Central memory CD8-positive, alpha-beta T cell (primary cell): ENCODE results near the gene EFNB2.

Experiments
- ATAC-seq: fragments of 150-1000 bp; cut with Tn5 transposase; replicated peaks from 2 replicates; pipeline ENCODE4 v1.10.0; 2022; ENCODE audit warnings: mild to moderate bottlenecking, moderate FRiP score, moderate number of reproducible peaks; ENCODE audit not compliant: poor library complexity, severe bottlenecking; ENCODE audit errors: extremely low read depth
- DNase-seq, 2 donors: peaks; one replicate each; pipeline ENCODE4 v3.0.0; 2021; ENCODE audit warnings: low spot score in 2 of 2
- H3K27ac Mint-ChIP-seq: one replicate; pipeline ENCODE4 v1.8.0; 2022; ENCODE audit warnings: low read depth, mild to moderate bottlenecking, moderate library complexity, mixed read lengths
- H3K27me3 Mint-ChIP-seq: one replicate; pipeline ENCODE4 v1.8.0; 2022; ENCODE audit warnings: mixed read lengths
- H3K36me3 Mint-ChIP-seq: one replicate; pipeline ENCODE4 v1.8.0; 2022; ENCODE audit warnings: mild to moderate bottlenecking, moderate library complexity, mixed read lengths; ENCODE audit not compliant: insufficient read depth
- H3K4me1 Mint-ChIP-seq: one replicate; pipeline ENCODE4 v1.8.0; 2022; ENCODE audit warnings: mixed read lengths
- H3K4me3 Mint-ChIP-seq: one replicate; pipeline ENCODE4 v1.8.0; 2022; ENCODE audit warnings: mild to moderate bottlenecking, moderate library complexity, mixed read lengths
- H3K9me3 Mint-ChIP-seq: one replicate; pipeline ENCODE4 v1.8.0; 2022; ENCODE audit warnings: mixed read lengths

EFNB2 gene

GRCh38 chr13:106527826-106528225 lies 7.6 kb downstream of the EFNB2 start:
- no peak for DNase-seq
- Mint-ChIP-seq H3K4me3 (no peak overlapping the region), H3K27ac (no peak overlapping the region), H3K9me3 (no peaks in the 10 kb centered on the region), H3K4me1 (peaks cover 3% of the 10 kb centered on the region), H3K36me3 (no peaks in the 10 kb centered on the region), H3K27me3 (peaks cover 88% of the 10 kb centered on the region)
- no peak for ATAC-seq

- no peak for DNase-seq
- no peak for ATAC-seq
- Mint-ChIP-seq H3K4me1 (no peaks in the 10 kb centered on the region), H3K36me3 (no peaks in the 10 kb centered on the region), H3K27ac (no peak overlapping the region), H3K9me3 (no peaks in the 10 kb centered on the region), H3K27me3 (peaks cover 88% of the 10 kb centered on the region), H3K4me3 (no peak overlapping the region)
Observed at GRCh38 chr13:106527445-106527801, 8.0 kb downstream of the EFNB2 start.

- Mint-ChIP-seq H3K27me3 (peaks cover 88% of the 10 kb centered on the region), H3K4me3 (no peak overlapping the region), H3K9me3 (no peaks in the 10 kb centered on the region), H3K4me1 (no peaks in the 10 kb centered on the region), H3K36me3 (no peaks in the 10 kb centered on the region), H3K27ac (no peak overlapping the region)
- ATAC-seq, result no peak
- DNase-seq, result no peak
Observed at GRCh38 chr13:106526738-106527444, 8.6 kb downstream of the EFNB2 start.

- no peak overlapping the region for H3K27ac Mint-ChIP-seq
Observed at GRCh38 chr13:106525865-106526264, 9.6 kb downstream of the EFNB2 start.

GRCh38 chr13:106524108-106524507 lies 11.4 kb downstream of the EFNB2 start:
- ATAC-seq, result no peak
- no peaks in the 10 kb centered on the region for H3K36me3 Mint-ChIP-seq
- peaks cover 75% of the 10 kb centered on the region for H3K27me3 Mint-ChIP-seq
- H3K4me1 Mint-ChIP-seq, result no peaks in the 10 kb centered on the region
- DNase-seq, result no peak
- H3K27ac Mint-ChIP-seq, result no peak overlapping the region
- no peak overlapping the region for H3K4me3 Mint-ChIP-seq
- no peaks in the 10 kb centered on the region for H3K9me3 Mint-ChIP-seq

More at GRCh38 chr13:106525865-106526264, 9.6 kb downstream of the EFNB2 start:
- Mint-ChIP-seq H3K36me3 (no peaks in the 10 kb centered on the region), H3K4me1 (no peaks in the 10 kb centered on the region), H3K4me3 (no peak overlapping the region), H3K27me3 (peaks cover 82% of the 10 kb centered on the region), H3K9me3 (no peaks in the 10 kb centered on the region)
- no peak for ATAC-seq
- DNase-seq, result no peak

GRCh38 chr13:106523576-106523975 lies 11.9 kb downstream of the EFNB2 start:
- H3K4me1 Mint-ChIP-seq, result no peaks in the 10 kb centered on the region
- no peaks in the 10 kb centered on the region for H3K36me3 Mint-ChIP-seq
- H3K9me3 Mint-ChIP-seq, result no peaks in the 10 kb centered on the region
- no peak for DNase-seq
- H3K27ac Mint-ChIP-seq, result no peak overlapping the region
- ATAC-seq, result no peak
- H3K4me3 Mint-ChIP-seq, result no peak overlapping the region
- peaks cover 70% of the 10 kb centered on the region for H3K27me3 Mint-ChIP-seq

- DNase-seq, result no peak
- H3K4me3 Mint-ChIP-seq, result no peak overlapping the region
- no peak overlapping the region for H3K27ac Mint-ChIP-seq
- H3K9me3 Mint-ChIP-seq, result no peaks in the 10 kb centered on the region
- peaks cover 64% of the 10 kb centered on the region for H3K27me3 Mint-ChIP-seq
- no peaks in the 10 kb centered on the region for H3K4me1 Mint-ChIP-seq
- H3K36me3 Mint-ChIP-seq, result no peaks in the 10 kb centered on the region
- ATAC-seq, result no peak
Observed at GRCh38 chr13:106522898-106523525, 12.4 kb downstream of the EFNB2 start.

GRCh38 chr13:106522112-106522705 lies 13.3 kb downstream of the EFNB2 start:
- H3K4me1 Mint-ChIP-seq, result no peaks in the 10 kb centered on the region
- no peaks in the 10 kb centered on the region for H3K9me3 Mint-ChIP-seq
- no peak overlapping the region for H3K27ac Mint-ChIP-seq
- H3K4me3 Mint-ChIP-seq, result no peak overlapping the region
- H3K27me3 Mint-ChIP-seq, result peaks cover 66% of the 10 kb centered on the region
- DNase-seq (no peak), ATAC-seq (no peak)
- no peaks in the 10 kb centered on the region for H3K36me3 Mint-ChIP-seq

GRCh38 chr13:106521095-106521799 lies 14.2 kb downstream of the EFNB2 start:
- no peak for DNase-seq
- Mint-ChIP-seq H3K27me3 (peaks cover 68% of the 10 kb centered on the region), H3K36me3 (no peaks in the 10 kb centered on the region), H3K9me3 (no peaks in the 10 kb centered on the region), H3K27ac (no peak overlapping the region), H3K4me1 (no peaks in the 10 kb centered on the region), H3K4me3 (no peak overlapping the region)
- ATAC-seq, result no peak

- no peak for ATAC-seq
- H3K4me1 Mint-ChIP-seq, result no peaks in the 10 kb centered on the region
- no peak overlapping the region for H3K4me3 Mint-ChIP-seq
- peaks cover 68% of the 10 kb centered on the region for H3K27me3 Mint-ChIP-seq
- DNase-seq, result no peak
- no peaks in the 10 kb centered on the region for H3K36me3 Mint-ChIP-seq
- no peaks in the 10 kb centered on the region for H3K9me3 Mint-ChIP-seq
- H3K27ac Mint-ChIP-seq, result no peak overlapping the region
Observed at GRCh38 chr13:106520251-106521054, 15.0 kb downstream of the EFNB2 start.

GRCh38 chr13:106518512-106518911 lies 16.9 kb downstream of the EFNB2 start:
- H3K36me3 Mint-ChIP-seq, result peaks cover 2% of the 10 kb centered on the region
- H3K4me3 Mint-ChIP-seq, result no peak overlapping the region
- peaks cover 72% of the 10 kb centered on the region for H3K27me3 Mint-ChIP-seq

GRCh38 chr13:106517109-106517847 lies 18.2 kb downstream of the EFNB2 start:
- Mint-ChIP-seq H3K36me3 (peaks cover 2% of the 10 kb centered on the region), H3K4me3 (no peak overlapping the region), H3K27me3 (peaks cover 70% of the 10 kb centered on the region), H3K9me3 (no peaks in the 10 kb centered on the region), H3K27ac (no peak overlapping the region), H3K4me1 (no peaks in the 10 kb centered on the region)
- DNase-seq, result no peak
- ATAC-seq, result no peak

More at GRCh38 chr13:106518512-106518911, 16.9 kb downstream of the EFNB2 start:
- Mint-ChIP-seq H3K4me1 (no peaks in the 10 kb centered on the region), H3K9me3 (no peaks in the 10 kb centered on the region), H3K27ac (no peak overlapping the region)
- DNase-seq (no peak), ATAC-seq (no peak)
